OCI-LY1 (cell line): Measurements from ENCODE around the gene GSG1L.

Source experiments
- H2AFZ ChIP-seq: fragments of 200-600 bp; sonication (generic), shearing (Covaris generic); 2 replicates; pipeline ENCODE4 v1.6.0; 2014; ENCODE audit warnings: antibody characterized with exemption, mild to moderate bottlenecking, low read length
- H3F3A ChIP-seq: fragments of 200-600 bp; sonication (generic), shearing (Covaris generic); 2 replicates; pipeline ENCODE4 v1.6.0; 2014; ENCODE audit warnings: mild to moderate bottlenecking, antibody characterized with exemption, low read length, moderate library complexity; ENCODE audit not compliant: insufficient read depth
- H3K27ac ChIP-seq: fragments of 200-600 bp; sonication (generic); 2 replicates; pipeline ENCODE4 v1.5.1; 2014; ENCODE audit warnings: low read length, mixed run types, mild to moderate bottlenecking, low read depth; ENCODE audit not compliant: poor library complexity, severe bottlenecking
- H3K27me3 ChIP-seq: fragments of 200-600 bp; sonication (generic); 2 replicates; pipeline ENCODE4 v1.6.0; 2014; ENCODE audit warnings: antibody characterized with exemption, mild to moderate bottlenecking, low read length, moderate library complexity; ENCODE audit not compliant: insufficient read depth
- H3K36me3 ChIP-seq: fragments of 200-600 bp; sonication (generic); 2 replicates; pipeline ENCODE4 v1.6.1; 2014; ENCODE audit warnings: mild to moderate bottlenecking, antibody characterized with exemption, low read length, moderate library complexity, mixed read lengths; ENCODE audit not compliant: insufficient read depth
- H3K4me1 ChIP-seq: fragments of 200-600 bp; sonication (generic); 2 replicates; pipeline ENCODE4 v1.5.1; 2014; ENCODE audit warnings: mild to moderate bottlenecking, low read length, moderate library complexity; ENCODE audit not compliant: insufficient read depth, severe bottlenecking
- H3K4me2 ChIP-seq: fragments of 200-600 bp; sonication (generic), shearing (Covaris generic); 2 replicates; pipeline ENCODE4 v1.6.1; 2014; ENCODE audit warnings: low read length
- H3K4me3 ChIP-seq: fragments of 200-600 bp; sonication (generic); 2 replicates; pipeline ENCODE4 v1.5.1; 2014; ENCODE audit warnings: low read length, low read depth, mild to moderate bottlenecking, mixed read lengths; ENCODE audit not compliant: poor library complexity, severe bottlenecking
- H3K79me2 ChIP-seq: fragments of 200-600 bp; shearing (Covaris generic); 2 replicates; pipeline ENCODE4 v1.6.1; 2016; ENCODE audit warnings: mixed run types, low read length, mixed read lengths; ENCODE audit not compliant: insufficient read depth
- H3K9ac ChIP-seq: fragments of 200-600 bp; sonication (generic), shearing (Covaris generic); 2 replicates; pipeline ENCODE4 v1.6.1; 2014; ENCODE audit warnings: mild to moderate bottlenecking, low read length, mixed read lengths
- H3K9me2 ChIP-seq: fragments of 200-600 bp; sonication (generic), shearing (Covaris generic); 2 replicates; pipeline ENCODE4 v1.6.1; 2014; ENCODE audit warnings: low read depth, mild to moderate bottlenecking, low read length, mixed read lengths
- H3K9me3 ChIP-seq: fragments of 200-600 bp; shearing (Covaris generic); 2 replicates; pipeline ENCODE4 v1.6.1; 2014; ENCODE audit warnings: low read length, mixed read lengths
- H4K20me1 ChIP-seq: fragments of 200-600 bp; sonication (generic), shearing (Covaris generic); 2 replicates; pipeline ENCODE4 v1.6.0; 2016; ENCODE audit warnings: mild to moderate bottlenecking, low read length; ENCODE audit not compliant: insufficient read depth
- EZH2 ChIP-seq: fragments of 200-600 bp; sonication (generic), shearing (Covaris generic); IDR thresholded peaks from 2 replicates; pipeline ENCODE4 v1.8.0; 2017; ENCODE audit warnings: borderline replicate concordance, mixed run types, mild to moderate bottlenecking, antibody characterized with exemption, low read length, moderate library complexity, mixed read lengths
- TF ChIP-seq, protein P1 (sequence below): fragments of 200-600 bp; sonication (generic), shearing (Covaris generic); IDR thresholded peaks from 2 replicates; pipeline ENCODE4 v1.5.1; 2017; ENCODE audit warnings: mild to moderate bottlenecking, antibody characterized with exemption, low read length, moderate library complexity, mixed read lengths

GSG1L gene

DNA sequence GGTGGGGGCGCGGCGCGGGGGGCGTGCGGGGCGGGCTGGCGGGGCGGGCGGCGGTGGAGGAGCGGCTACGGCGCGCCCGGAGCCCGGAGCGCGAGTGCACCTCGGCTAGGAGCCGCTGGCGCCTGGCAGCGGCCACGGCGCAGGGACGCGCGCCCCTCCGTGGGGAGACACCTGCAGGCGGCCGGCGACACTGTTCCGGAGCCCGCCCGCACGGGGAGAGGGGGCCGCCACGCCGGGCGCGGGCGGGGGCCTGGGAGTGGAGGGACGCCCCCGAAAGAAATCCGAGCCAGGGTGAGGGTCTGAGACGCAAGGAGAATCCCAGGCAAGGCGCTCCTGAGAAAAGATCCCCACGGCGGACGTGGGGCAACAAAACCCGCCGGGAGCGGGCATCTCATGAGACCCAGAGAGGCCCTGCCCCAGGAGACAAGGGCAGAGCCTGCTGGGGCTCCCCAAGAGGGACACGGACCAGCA lies at the start of gene GSG1L:
TSS of gene GSG1L (minus strand) at position 124 of the 471 bp plus-strand sequence. CDS start 290 bp downstream, outside the sequence.
- H3K9me3 ChIP-seq = no peaks in the 10 kb centered on the region
- H3K36me3 ChIP-seq = no peaks in the 10 kb centered on the region
- no peak within 1 kb of the TSS for H3K27ac ChIP-seq
- H3F3A ChIP-seq = no peaks in the 10 kb centered on the region
- no peaks in the 10 kb centered on the region for H3K9me2 ChIP-seq
- H3K9ac ChIP-seq = no peak within 1 kb of the TSS
- no peaks in the 10 kb centered on the region for H3K4me1 ChIP-seq
- H3K4me3 ChIP-seq = no peak within 1 kb of the TSS
- no peak within 1 kb of the TSS for H3K4me2 ChIP-seq
- H4K20me1 ChIP-seq = no peaks in the 10 kb centered on the region
- no peaks in the 10 kb centered on the region for H3K79me2 ChIP-seq
- H3K27me3 ChIP-seq = no peaks in the 10 kb centered on the region; the same call in 1 of the 2 replicates
- H2AFZ ChIP-seq = no peak within 1 kb of the TSS
- TF ChIP-seq, protein P1, sequence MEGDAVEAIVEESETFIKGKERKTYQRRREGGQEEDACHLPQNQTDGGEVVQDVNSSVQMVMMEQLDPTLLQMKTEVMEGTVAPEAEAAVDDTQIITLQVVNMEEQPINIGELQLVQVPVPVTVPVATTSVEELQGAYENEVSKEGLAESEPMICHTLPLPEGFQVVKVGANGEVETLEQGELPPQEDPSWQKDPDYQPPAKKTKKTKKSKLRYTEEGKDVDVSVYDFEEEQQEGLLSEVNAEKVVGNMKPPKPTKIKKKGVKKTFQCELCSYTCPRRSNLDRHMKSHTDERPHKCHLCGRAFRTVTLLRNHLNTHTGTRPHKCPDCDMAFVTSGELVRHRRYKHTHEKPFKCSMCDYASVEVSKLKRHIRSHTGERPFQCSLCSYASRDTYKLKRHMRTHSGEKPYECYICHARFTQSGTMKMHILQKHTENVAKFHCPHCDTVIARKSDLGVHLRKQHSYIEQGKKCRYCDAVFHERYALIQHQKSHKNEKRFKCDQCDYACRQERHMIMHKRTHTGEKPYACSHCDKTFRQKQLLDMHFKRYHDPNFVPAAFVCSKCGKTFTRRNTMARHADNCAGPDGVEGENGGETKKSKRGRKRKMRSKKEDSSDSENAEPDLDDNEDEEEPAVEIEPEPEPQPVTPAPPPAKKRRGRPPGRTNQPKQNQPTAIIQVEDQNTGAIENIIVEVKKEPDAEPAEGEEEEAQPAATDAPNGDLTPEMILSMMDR = no peak
- TF ChIP-seq EZH2 = no peak

- H3K9ac ChIP-seq = no peak overlapping the region
- peaks cover 96% of the 10 kb centered on the region for H3K36me3 ChIP-seq
- H3K4me2 ChIP-seq = no peak overlapping the region
- H3K9me2 ChIP-seq = no peaks in the 10 kb centered on the region
- H3F3A ChIP-seq = no peaks in the 10 kb centered on the region
- no peaks in the 10 kb centered on the region for H3K4me1 ChIP-seq
- no peaks in the 10 kb centered on the region for H3K79me2 ChIP-seq
- H2AFZ ChIP-seq = no peak overlapping the region
- no peak overlapping the region for H3K27ac ChIP-seq
- H3K4me3 ChIP-seq = no peak overlapping the region
- no peaks in the 10 kb centered on the region for H3K9me3 ChIP-seq
- TF ChIP-seq, protein P1 = no peak
- TF ChIP-seq EZH2 = no peak
- no peaks in the 10 kb centered on the region for H3K27me3 ChIP-seq
- no peaks in the 10 kb centered on the region for H4K20me1 ChIP-seq
Observed at GRCh38 chr16:28112908-28113307, 49.4 kb upstream of the GSG1L start.

- H3F3A ChIP-seq = no peaks in the 10 kb centered on the region
- no peaks in the 10 kb centered on the region for H4K20me1 ChIP-seq
- no peaks in the 10 kb centered on the region for H3K4me1 ChIP-seq
Observed at GRCh38 chr16:28110977-28111376, 47.5 kb upstream of the GSG1L start.

More at GRCh38 chr16:28110977-28111376, 47.5 kb upstream of the GSG1L start:
- no peak overlapping the region for H2AFZ ChIP-seq
- H3K9me2 ChIP-seq = no peaks in the 10 kb centered on the region
- no peak overlapping the region for H3K4me2 ChIP-seq
- no peaks in the 10 kb centered on the region for H3K9me3 ChIP-seq
- H3K27me3 ChIP-seq = no peaks in the 10 kb centered on the region
- peaks cover 97% of the 10 kb centered on the region for H3K36me3 ChIP-seq
- H3K4me3 ChIP-seq = no peak overlapping the region
- no peak overlapping the region for H3K27ac ChIP-seq
- no peak overlapping the region for H3K9ac ChIP-seq
- H3K79me2 ChIP-seq = no peaks in the 10 kb centered on the region
- TF ChIP-seq EZH2 = no peak
- TF ChIP-seq, protein P1 = no peak
